NOMO-1 treated with DMSO at 0.1 percent for 48 hours (cell line): ENCODE measurements around the gene FASLG.

ENCODE experiments used
- DNase-seq: peaks from one replicate; lab custom pipeline; 2025; ENCODE audit not compliant: unreplicated experiment; lab: John Stamatoyannopoulos, UW

The FASLG gene

GRCh38 chr1:172642970-172643369 lies 15.9 kb upstream of the FASLG start:
- DNase-seq: no peak

- no peak for DNase-seq
Measured at GRCh38 chr1:172646653-172647052, 12.2 kb upstream of the FASLG start.

GRCh38 chr1:172647110-172647564 lies 11.8 kb upstream of the FASLG start:
- no peak for DNase-seq

DNA sequence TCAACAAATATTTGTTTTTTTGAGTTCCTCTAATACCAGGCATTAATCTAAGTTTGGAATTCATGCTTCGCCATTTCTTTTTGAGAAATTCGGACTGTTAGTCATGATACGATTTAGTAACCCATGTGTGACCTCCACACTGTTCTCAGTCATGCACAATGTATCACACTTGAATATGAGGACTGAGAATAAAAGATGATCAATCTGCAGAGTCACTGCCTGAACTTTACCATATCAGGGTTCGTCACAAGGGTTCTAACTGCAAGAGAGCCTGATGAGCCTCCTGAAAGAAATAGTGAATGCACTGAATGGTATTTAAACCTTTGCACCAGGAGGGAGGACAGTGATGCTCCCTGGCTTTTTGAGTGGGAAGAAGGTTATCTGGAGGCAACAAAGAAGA lies 10.9 kb upstream of the FASLG start:
- no peak for DNase-seq

DNA sequence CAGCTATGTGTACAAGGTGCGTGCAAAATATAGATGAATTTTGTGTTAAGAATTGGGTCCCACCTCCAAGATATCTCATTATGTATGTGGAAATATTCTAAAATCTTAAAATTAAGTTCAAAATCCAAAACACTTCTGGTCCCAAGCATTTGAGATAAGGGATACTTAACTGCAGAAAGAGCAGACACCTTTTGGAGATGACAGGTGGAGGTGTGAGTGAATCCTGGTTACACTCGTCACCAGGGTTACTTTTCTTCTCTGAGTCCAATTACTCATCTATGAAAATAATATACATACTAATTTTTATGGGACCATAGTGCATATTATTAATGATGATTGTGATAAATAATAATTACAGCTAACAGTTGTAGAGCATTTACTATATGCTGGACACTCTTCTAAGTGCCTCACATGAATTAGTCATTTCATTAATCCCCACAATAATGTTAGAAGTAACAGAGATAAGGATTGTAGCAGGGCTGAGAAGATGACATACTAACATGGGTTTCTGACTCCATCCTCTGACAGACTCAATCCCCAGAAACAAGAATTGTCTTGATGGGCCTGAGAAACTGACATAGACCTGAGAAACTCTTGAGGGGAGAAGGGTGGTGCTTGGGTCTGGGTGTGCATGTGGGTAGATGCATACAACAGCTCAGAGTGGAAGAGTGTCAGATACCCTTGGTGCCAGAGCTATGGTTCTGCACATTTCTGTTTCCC lies 8.3 kb upstream of the FASLG start:
- no peak for DNase-seq

- no peak for DNase-seq
Measured at GRCh38 chr1:172653015-172653709, 5.7 kb upstream of the FASLG start.

GRCh38 chr1:172654535-172654934 lies 4.4 kb upstream of the FASLG start:
- no peak for DNase-seq

- no peak for DNase-seq
Measured at GRCh38 chr1:172656576-172656975, 2.3 kb upstream of the FASLG start.

GRCh38 chr1:172657586-172657985 lies 1.3 kb upstream of the FASLG start:
- DNase-seq: no peak

DNA sequence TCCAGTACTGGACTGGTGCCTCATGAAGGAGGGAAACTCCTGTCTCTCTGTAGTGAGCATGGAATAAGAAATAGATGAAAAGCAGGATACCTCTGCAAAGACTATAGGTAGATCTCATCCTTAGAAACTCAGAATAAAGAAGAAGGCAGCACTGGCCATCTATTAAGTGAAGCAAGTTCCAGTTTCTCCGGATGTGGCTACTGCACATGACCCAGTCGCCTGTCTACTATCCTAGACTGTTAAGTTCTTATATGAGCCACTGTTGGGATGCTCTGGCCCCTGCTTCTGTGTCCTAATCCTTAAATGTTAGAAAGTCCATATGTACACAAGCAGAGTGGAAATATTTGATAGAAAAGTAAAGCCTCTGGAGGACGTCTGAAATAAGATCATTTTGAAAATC lies 2.2 kb downstream of the FASLG start:
- DNase-seq: peak; percentile 40

DNA sequence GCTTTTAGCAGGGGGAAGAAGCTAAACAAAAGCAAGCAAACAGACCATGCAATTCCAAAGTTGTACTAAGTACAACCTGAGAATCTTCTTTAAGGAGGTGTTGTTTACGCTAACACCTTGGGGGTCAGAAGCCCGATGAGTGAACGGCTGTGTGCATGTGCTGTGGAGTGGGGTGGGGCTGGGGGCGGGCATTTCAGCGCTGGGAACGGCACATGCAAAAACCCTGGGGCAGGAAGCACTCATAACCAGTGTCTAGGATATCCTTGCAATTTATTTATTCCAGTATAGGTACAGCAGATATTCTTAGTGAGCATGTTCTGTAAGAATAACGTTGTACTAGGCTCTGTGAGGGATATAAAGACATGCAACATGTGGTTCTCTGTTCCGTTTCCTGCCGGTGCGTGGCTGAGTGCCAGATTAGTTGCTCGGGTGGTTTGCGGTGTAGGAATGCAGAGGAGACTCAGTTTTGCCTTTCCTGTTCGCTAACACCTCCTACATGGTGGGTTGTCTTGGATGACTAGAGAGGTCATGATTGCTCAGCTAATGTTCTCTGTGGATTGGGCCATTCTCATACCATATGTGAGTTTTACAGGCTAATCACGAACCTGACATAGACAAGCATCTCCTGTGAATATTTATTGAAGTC lies 3.7 kb downstream of the FASLG start:
- peak; percentile 91 for DNase-seq

DNA sequence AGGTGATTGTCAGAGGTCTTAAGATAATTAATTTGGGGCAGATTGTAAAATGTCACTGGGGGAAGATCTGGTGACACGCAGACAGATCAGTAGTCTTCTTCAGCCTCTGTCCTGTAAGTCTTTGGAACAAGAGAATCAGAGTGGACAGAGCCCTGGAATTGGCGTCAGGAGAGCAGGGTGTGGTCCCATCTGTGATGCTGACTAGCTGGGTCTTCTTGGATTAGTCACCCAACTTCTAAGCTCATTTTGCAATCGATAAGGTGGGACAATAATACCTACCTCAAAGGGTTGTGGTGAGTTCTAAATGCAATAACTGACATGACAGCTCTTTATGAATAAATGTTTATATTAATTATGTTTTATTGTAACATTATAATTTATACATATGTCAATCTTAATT lies 4.8 kb downstream of the FASLG start:
- DNase-seq: no peak

DNA sequence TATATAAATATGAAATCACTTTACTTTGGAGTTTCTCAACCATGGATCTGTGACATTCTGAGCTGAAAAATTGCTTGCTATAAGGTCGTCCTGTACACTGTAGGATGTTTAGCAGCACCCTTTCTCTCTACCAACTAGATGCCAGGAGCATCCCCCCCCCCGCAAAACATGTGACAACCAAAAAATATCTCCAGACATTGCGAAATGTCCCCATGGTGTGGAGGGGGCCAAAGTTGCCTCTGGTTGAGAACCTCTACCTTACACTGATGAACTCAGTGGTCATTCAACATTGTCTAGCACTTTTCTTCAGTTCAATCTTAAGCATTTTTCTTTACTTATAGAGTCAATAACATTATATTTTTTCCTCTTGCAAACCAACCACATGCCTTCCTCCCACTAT lies 9.2 kb downstream of the FASLG start:
- no peak for DNase-seq

DNA sequence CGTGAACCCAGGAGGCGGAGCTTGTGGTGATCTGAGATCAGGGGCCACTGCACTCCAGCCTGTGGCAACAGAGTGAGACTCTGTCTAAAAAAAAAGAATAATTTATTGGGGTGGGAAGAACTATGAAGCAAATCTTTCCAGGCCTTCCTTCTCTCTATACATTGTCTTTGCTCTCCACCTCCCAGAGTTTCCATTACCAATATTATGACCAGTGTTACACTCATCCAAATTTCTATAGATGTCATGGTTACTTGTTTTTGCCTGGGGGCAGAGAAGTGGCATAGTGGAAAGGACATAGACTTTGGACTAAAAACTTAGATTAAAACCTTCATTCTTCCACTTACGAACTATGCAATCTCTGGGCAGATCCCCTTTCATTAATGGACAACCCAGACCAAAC lies 10.1 kb downstream of the FASLG start:
- no peak for DNase-seq

- DNase-seq: no peak
Measured at GRCh38 chr1:172670316-172670715, 11.4 kb downstream of the FASLG start.

- DNase-seq: no peak
Measured at GRCh38 chr1:172670791-172671190, 11.9 kb downstream of the FASLG start.

DNA sequence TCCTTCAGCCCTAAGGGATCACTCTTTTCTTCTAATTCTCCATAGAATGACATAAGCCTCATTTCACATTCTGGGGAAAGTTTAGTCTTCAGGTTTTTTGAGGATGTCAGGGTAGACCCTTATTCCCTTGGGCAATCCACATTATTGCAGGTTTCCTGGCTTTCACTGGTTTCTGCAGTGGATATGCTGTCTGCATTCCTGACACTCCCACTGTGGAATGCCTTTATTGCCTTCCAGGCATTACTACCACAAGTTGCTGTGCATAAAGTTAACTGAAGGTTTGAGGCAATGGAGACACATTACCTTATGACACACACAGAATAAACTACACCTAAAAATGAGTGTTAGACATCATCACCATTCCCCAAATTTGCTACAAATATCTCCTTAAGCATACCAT lies 12.7 kb downstream of the FASLG start:
- DNase-seq: no peak

DNA sequence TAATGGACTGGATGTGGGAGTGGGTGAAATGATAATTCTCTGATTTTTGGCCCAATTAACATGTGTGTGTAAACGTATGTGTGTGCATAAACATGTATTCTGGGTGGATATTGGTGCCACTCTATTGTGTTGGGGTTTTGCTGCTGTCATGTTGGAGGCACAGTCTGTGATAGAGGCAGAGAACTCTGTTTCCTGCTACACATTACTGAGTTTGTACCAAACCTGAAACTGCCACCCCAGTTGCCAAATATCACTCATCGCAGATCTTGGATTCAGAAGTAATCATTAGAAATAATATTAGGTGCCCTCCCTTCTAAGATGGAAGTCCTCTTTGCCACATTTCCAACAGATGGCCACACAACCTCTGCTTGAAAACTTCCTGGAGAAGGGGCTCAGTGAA lies 13.8 kb downstream of the FASLG start:
- DNase-seq: no peak

DNA sequence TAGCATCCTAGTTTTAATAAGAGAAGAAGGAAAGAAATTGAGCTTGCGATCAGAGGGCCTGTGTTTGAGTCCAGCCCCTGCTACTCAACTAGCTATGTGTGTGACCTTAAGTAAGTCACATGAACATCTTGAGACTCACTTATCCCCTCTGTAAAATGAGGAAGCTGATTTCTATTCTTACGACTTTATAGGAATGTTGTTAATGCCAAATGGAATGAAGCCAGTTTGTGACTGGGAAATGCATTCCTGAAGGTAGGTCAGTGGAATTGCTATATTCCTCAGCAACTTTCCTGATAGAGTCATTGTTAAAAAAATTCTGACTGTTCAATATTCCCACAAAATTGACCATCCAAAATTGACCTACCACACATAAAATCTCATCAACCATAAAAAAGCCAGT lies 14.9 kb downstream of the FASLG start:
- DNase-seq: no peak

DNA sequence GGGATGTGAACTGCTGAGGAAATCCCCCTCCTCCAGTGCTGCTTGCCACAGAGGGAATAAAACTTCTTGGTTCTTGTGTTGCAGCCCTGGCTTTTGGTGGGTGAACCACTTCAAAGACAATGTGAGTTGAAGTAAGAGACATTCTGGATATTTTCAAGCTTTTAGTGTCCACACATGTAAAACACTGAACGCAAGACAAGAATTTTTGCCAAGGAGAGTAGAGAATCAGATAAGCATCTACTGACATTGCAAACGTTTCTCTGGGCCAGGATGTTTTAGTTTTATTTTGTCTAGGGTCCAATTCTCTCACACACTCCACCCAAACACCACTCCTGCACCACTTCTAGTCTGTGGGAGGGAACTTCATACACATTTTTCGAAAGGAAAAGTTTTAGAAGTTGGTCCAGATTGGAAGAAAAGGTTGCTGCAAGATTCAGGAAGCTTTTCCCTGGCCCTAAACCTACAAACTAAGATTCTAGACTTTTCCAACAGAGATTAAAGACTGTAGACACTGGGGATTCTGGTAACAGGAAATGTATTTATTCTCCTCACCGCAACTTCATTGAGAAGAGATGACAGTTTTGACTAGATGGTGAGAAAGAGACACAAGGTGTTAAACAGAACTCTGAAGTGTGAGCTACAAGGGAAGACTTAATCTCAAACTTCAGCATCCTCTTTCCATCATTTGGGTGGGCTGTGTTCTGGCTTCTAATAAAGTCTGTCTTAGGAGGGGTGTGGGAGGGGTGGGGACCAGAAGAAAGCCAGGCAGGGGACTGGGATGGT lies 16.1 kb downstream of the FASLG start:
- DNase-seq: no peak

GRCh38 chr1:172679000-172679772 lies 20.3 kb downstream of the FASLG start:
- no peak for DNase-seq
